GM12891 (cell line): Measurements from ENCODE around the gene SIGLEC12.
"Not testable (repeated sequence)": the region's sequence is repeated elsewhere in the genome, so short reads cannot be mapped to it uniquely, and the experiment has no call there.

Source experiments
- DNase-seq: peaks from one replicate; pipeline ENCODE4 v3.0.0; 2011; ENCODE audit warnings: low spot score; ENCODE audit not compliant: insufficient read length
- FAIRE-seq: peaks from 2 replicates; lab custom pipeline; 2011; peaks lifted over from hg19 to GRCh38; lab: Jason Lieb, UNC
- PAX5 ChIP-seq: IDR thresholded peaks from 2 replicates; pipeline ENCODE4 v1.6.1; 2011; ENCODE audit warnings: low read length, moderate library complexity, mild to moderate bottlenecking; ENCODE audit not compliant: insufficient read depth, severe bottlenecking
- POLR2A ChIP-seq: IDR thresholded peaks from 2 replicates; pipeline ENCODE4 v1.6.1; 2011; ENCODE audit warnings: low read depth, low read length, control low read depth
- POLR2AphosphoS5 ChIP-seq: IDR thresholded peaks from 2 replicates; pipeline ENCODE4 v1.6.1; 2011; ENCODE audit warnings: low read depth, low read length, control low read depth
- POU2F2 ChIP-seq: IDR thresholded peaks from 2 replicates; pipeline ENCODE4 v1.6.1; 2011; ENCODE audit warnings: low read depth, mild to moderate bottlenecking, control low read depth, low read length, moderate library complexity
- SPI1 ChIP-seq: IDR thresholded peaks from 2 replicates; pipeline ENCODE4 v1.6.1; 2011; ENCODE audit warnings: low read depth, low read length, control low read depth
- TAF1 ChIP-seq: IDR thresholded peaks from 2 replicates; pipeline ENCODE4 v1.6.1; 2011; ENCODE audit warnings: low read depth, low read length, control low read depth

SIGLEC12 gene

DNA sequence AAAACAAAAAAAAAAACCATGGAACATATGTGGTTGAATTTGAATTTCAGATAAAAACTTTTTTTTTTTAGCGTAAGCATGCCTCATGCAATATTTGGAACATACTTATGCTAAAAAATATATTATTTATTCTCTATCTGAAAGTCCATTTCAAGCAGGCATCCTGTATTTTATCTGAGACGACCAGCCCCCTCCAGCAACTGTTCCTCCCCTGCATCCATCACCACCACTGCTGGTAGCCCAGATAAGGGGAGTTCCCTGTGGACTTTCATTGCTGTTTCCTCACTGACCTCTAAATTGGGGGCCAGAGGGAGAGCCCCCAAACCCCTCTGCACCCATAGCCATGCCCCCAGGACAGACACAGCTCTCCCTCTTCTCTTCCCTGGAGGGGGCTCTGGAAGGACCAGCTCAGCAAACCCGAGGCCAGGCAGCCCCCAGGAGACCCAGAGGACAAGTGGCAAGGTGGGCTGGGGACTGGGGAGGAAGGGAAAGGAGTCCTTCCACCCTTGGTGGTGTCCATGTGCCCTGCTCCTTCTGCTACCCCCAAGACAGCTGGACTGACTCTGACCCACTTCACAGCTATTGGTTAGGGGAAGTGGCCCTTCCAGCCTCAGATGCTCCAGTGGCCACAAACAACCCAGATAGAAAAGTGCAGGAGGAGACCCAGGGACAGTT is 6.6 kb upstream of the SIGLEC12 start:
- FAIRE-seq: no peak
- no peak for DNase-seq
- no peak for TF ChIP-seq POLR2AphosphoS5
- TF ChIP-seq SPI1: no peak
- TF ChIP-seq POU2F2: no peak
- TF ChIP-seq POLR2A: no peak
- no peak for TF ChIP-seq TAF1
- TF ChIP-seq PAX5: no peak

- FAIRE-seq: no peak
- no peak for TF ChIP-seq POLR2AphosphoS5
- TF ChIP-seq POLR2A: no peak
- TF ChIP-seq TAF1: no peak
- no peak for DNase-seq
Observed at GRCh38 chr19:51507640-51508058, 6.0 kb upstream of the SIGLEC12 start.

DNA sequence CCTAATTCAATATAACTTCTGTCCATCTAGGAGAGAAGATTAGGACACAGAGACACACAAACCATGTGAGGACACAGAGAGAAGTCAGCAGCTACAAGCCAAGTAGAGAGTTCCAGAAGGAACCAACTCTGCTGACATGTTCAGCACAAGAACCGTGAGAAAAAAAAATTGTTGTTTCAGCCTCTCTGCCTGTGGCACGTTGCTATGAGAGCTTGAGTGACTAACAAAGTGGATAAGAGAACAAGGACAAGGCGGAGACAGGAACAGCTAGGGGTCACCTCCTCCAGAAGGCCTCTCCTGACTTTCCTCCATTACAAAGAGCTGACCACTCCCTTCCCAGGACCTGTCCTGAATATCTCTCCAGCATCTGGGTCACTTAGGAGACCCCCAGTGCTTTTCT is 5.6 kb upstream of the SIGLEC12 start:
- FAIRE-seq: no peak
- DNase-seq: no peak
- TF ChIP-seq POLR2AphosphoS5: no peak

- FAIRE-seq (no peak), DNase-seq (no peak)
- TF ChIP-seq PAX5: no peak
Observed at GRCh38 chr19:51505904-51506303, 4.3 kb upstream of the SIGLEC12 start.

DNA sequence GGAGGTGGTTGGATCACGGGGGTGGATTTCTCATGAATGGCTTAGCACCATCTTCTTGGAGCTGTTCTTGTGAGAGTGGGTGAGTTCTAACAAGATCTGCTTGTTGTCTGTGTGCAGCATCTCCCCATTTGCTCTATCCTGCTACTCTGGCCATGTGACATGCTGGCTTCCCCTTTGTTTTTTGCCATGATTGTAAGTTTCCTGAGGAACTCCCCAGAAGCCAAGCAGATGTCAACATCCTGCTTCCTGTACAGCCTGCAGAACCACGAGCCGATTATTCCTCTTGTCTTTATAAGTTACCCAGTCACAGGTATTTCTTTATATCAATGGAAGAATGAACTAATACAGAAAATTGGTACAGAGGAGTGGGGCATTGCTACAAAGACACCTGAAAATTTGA is 2.3 kb upstream of the SIGLEC12 start:
- TF ChIP-seq SPI1 (no peak), POU2F2 (no peak), POLR2AphosphoS5 (no peak), PAX5 (no peak), POLR2A (no peak), TAF1 (no peak)
- FAIRE-seq (no peak), DNase-seq (no peak)

GRCh38 chr19:51503286-51503817 is 1.8 kb upstream of the SIGLEC12 start:
- TF ChIP-seq PAX5 (no peak), TAF1 (no peak), POLR2AphosphoS5 (no peak), POU2F2 (no peak)
- DNase-seq (no peak), FAIRE-seq (no peak)

DNA sequence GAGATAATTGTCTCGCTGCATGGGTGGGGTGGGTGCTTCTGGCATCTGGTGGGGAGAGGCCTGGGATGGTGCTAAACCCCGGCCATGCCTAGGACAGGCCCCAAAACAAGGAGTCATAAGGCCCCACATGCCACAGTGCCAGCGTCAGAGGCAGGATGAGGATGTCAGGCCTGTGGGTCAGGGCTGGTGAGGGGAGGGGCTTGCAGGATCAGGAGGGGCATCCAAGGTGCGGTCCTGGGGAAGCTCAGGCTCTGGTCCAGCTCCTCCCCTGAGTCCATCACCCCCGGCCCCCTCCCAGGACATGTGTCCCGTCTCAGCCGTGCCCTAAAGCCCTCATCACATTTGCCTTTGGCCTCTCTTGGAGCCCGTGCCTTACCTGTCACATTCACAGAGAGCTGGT is 669 bp downstream of the SIGLEC12 start:
- DNase-seq, FAIRE-seq: not testable (repeated sequence)

- TF ChIP-seq POLR2AphosphoS5 (no peak), PAX5 (no peak), TAF1 (no peak), POLR2A (no peak), SPI1 (no peak), POU2F2 (no peak)
- FAIRE-seq (no peak), DNase-seq (no peak)
Observed at GRCh38 chr19:51497666-51498065, 3.9 kb downstream of the SIGLEC12 start.

- TF ChIP-seq POLR2AphosphoS5 (no peak), SPI1 (no peak), TAF1 (no peak), PAX5 (no peak), POLR2A (no peak), POU2F2 (no peak)
Observed at GRCh38 chr19:51493776-51494175, 7.8 kb downstream of the SIGLEC12 start.

DNA sequence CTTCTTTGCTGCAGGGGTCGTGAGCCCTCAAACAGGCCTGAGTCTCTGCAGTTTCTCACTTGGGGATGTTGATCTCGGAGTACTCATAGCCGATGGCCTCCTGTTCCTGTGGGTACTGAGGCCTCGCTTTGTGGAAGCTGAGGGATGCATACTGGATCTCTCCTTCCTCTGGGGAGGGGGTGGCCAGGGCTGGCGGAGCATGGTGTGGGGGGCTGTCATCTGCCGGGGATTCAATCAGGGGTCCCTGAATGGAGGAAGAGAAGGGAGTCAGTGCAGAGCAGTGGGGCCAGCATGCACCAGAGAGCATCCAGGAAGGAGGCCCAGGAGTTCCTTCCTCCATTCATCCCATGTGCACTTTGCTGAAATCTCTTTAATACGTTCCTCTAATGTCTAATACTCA is 10.0 kb downstream of the SIGLEC12 start:
- TF ChIP-seq POLR2AphosphoS5: no peak
- TF ChIP-seq SPI1: no peak
- no peak for TF ChIP-seq POLR2A
- TF ChIP-seq TAF1: no peak
- TF ChIP-seq POU2F2: no peak
- TF ChIP-seq PAX5: no peak
- DNase-seq (no peak), FAIRE-seq (no peak)

More at GRCh38 chr19:51493776-51494175, 7.8 kb downstream of the SIGLEC12 start:
- no peak for FAIRE-seq
- DNase-seq: no peak

DNA sequence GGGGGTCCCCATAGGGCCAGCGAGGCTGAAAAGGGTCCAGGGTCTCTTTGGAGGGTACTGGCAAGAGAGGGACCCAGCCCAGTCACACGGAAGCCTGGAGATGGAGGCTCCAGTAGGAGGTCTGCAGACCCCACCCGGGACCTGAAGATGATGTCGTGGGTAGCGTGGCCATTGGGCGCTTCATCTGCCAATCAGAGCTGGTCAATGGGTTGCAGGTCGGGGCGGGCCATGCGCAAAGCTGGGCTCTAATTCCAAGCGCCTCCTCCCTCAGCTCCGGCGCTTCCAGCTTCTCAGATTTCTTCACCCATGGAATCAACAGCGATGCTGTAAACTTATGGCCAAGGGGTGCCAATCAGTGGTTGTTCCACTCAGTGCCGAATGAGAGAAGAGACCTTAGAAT is 10.9 kb downstream of the SIGLEC12 start:
- TF ChIP-seq POLR2AphosphoS5: no peak
- no peak for TF ChIP-seq SPI1
- TF ChIP-seq POU2F2: no peak
- no peak for TF ChIP-seq POLR2A
- TF ChIP-seq TAF1: no peak
- TF ChIP-seq PAX5: no peak
- no peak for FAIRE-seq
- DNase-seq: no peak
